B cell (primary cell): ENCODE measurements around the gene ABLIM1. TPM values are rescaled to one million over a fixed set of nuclear protein-coding genes. Genes with fewer than 3 reads are reported as not detected.

Experiments used
- ATAC-seq: fragments of 200-7000 bp; cut with Tn5 transposase; one replicate; pipeline ENCODE4 v1.10.0; 2021; ENCODE audit warnings: low read depth, mild to moderate bottlenecking, moderate number of reproducible peaks, moderate library complexity
- CTCF ChIA-PET: fragments of 350-600 bp; sonication (Branson Sonifier 250); formaldehyde crosslinking; loops from one replicate; lab custom pipeline; 2021; ENCODE audit warnings: antibody characterized with exemption, inconsistent platforms; lab: Charles Lee
- POLR2A ChIA-PET: fragments of 350-600 bp; sonication (Branson Sonifier 250); formaldehyde crosslinking; loops from one replicate; lab custom pipeline; 2021; ENCODE audit warnings: antibody characterized with exemption; lab: Charles Lee
- DNase-seq: peaks from one replicate; pipeline ENCODE4 v3.0.0; 2013
- H2AFZ ChIP-seq: 2 replicates; pipeline ENCODE4 v1.6.1; 2012; ENCODE audit warnings: mild to moderate bottlenecking, low read depth, low read length; ENCODE audit not compliant: insufficient read depth, poor library complexity, severe bottlenecking
- H3K27ac ChIP-seq, 2 donors: 1 replicate in 1 of 2; 2 replicates in 1 of 2; pipeline ENCODE4 v1.5.1; 2012 to 2013; ENCODE audit warnings: low read length in 2 of 2, mild to moderate bottlenecking in 2 of 2, moderate library complexity in 1 of 2
- H3K27me3 ChIP-seq, 4 experiments: fragments of 200-600 bp in 1 of 4; sonication (generic) in 1 of 4; replicated peaks in 1 of 4; 1 replicate in 2 of 4; 2 replicates in 2 of 4; pipeline versions ENCODE4 v1.6.1 to v1.7.0; 2013 to 2016; ENCODE audit warnings: low read length in 3 of 4, mild to moderate bottlenecking in 2 of 4, mixed read lengths in 1 of 4, moderate library complexity in 1 of 4; ENCODE audit not compliant: insufficient read depth in 4 of 4, control insufficient read depth in 3 of 4; ENCODE audit errors: control extremely low read depth in 1 of 4
- H3K36me3 ChIP-seq, 2 experiments: replicated peaks in 1 of 2; 1 replicate in 1 of 2; 2 replicates in 1 of 2; pipeline versions ENCODE4 v1.6.1 to v1.7.1; 2013; ENCODE audit warnings: low read length in 1 of 2; ENCODE audit not compliant: insufficient read depth in 2 of 2, control insufficient read depth in 1 of 2; ENCODE audit errors: control extremely low read depth in 1 of 2, extremely low read depth in 1 of 2
- H3K4me1 ChIP-seq, 2 donors: fragments of 200-600 bp in 1 of 2; sonication (generic) in 1 of 2; 1 replicate in 1 of 2; 2 replicates in 1 of 2; pipeline versions ENCODE4 v1.5.1 to v1.6.1; 2013 to 2017; ENCODE audit warnings: low read length in 2 of 2; ENCODE audit not compliant: control insufficient read depth in 2 of 2, insufficient read depth in 2 of 2
- H3K4me2 ChIP-seq: replicated peaks from 2 replicates; pipeline ENCODE3; 2012; ENCODE audit warnings: mild to moderate bottlenecking, low read depth, low read length; ENCODE audit not compliant: poor library complexity, severe bottlenecking
- H3K4me3 ChIP-seq, 5 experiments: fragments of 200-600 bp in 1 of 5; sonication (generic) in 1 of 5; 1 replicate in 3 of 5; 2 replicates in 2 of 5; pipeline versions ENCODE4 v1.5.1 to v1.7.0; 2011 to 2016; ENCODE audit warnings: low read length in 4 of 5, mild to moderate bottlenecking in 4 of 5, low read depth in 2 of 5, control low read depth in 1 of 5, moderate library complexity in 1 of 5; ENCODE audit not compliant: insufficient read depth in 1 of 5; ENCODE audit errors: control extremely low read depth in 1 of 5, extremely low read depth in 1 of 5
- H3K79me2 ChIP-seq: fragments of 200-600 bp; sonication (generic); one replicate; pipeline ENCODE4 v1.6.0; 2016; ENCODE audit warnings: low read length; ENCODE audit not compliant: control insufficient read depth, insufficient read depth
- H3K9ac ChIP-seq: fragments of 200-600 bp; sonication (generic); 2 replicates; pipeline ENCODE4 v1.6.1; 2017; ENCODE audit warnings: mild to moderate bottlenecking, low read length, moderate library complexity
- H3K9me3 ChIP-seq, 3 donors: one replicate each; pipeline versions ENCODE4 v1.6.1 to v1.7.1; 2013; ENCODE audit warnings: low read length in 2 of 3; ENCODE audit not compliant: control insufficient read depth in 2 of 3, insufficient read depth in 1 of 3; ENCODE audit errors: control extremely low read depth in 1 of 3
- H4K20me1 ChIP-seq: 2 replicates; pipeline ENCODE4 v1.6.0; 2012; ENCODE audit warnings: mild to moderate bottlenecking, low read length; ENCODE audit not compliant: insufficient read depth, control insufficient read depth, poor library complexity, severe bottlenecking
- H3K27ac Mint-ChIP-seq: one replicate; pipeline ENCODE4 v1.8.0; 2021; ENCODE audit warnings: mixed read lengths
- H3K27me3 Mint-ChIP-seq: one replicate; pipeline ENCODE4 v1.8.0; 2021; ENCODE audit warnings: mixed read lengths
- H3K4me1 Mint-ChIP-seq: one replicate; pipeline ENCODE4 v1.8.0; 2021; ENCODE audit warnings: mixed read lengths
- H3K4me3 Mint-ChIP-seq: one replicate; pipeline ENCODE4 v1.8.0; 2021; ENCODE audit warnings: mixed read lengths
- H3K9me3 Mint-ChIP-seq: one replicate; pipeline ENCODE4 v1.8.0; 2022; ENCODE audit warnings: mixed read lengths; ENCODE audit not compliant: insufficient read depth
- EZH2 ChIP-seq: IDR thresholded peaks from 2 replicates; pipeline ENCODE4 v1.6.1; 2012; ENCODE audit warnings: borderline replicate concordance, low read depth, mild to moderate bottlenecking, moderate library complexity, low read length; ENCODE audit not compliant: insufficient read depth, poor library complexity, severe bottlenecking
- WGBS: methylation state at CpG from one replicate; pipeline ENCODE4 v1.1.5; 2013; ENCODE audit warnings: missing lambda C conversion rate; ENCODE audit not compliant: insufficient coverage; 5-methylcytosine and 5-hydroxymethylcytosine counted together
- intact Hi-C: fragments of 100-400 bp; cut with micrococcal nuclease; formaldehyde crosslinking; loops from one replicate; pipeline ENCODE4 v1.10.0; 2022
- polyA plus RNA-seq: library from polyadenylated mRNA; depleted of rRNA; stranded (reverse); fragments of >200 nt; gene quantifications from 2 replicates; pipeline ENCODE4 v1.2.3, GENCODE V29; 2012
- total RNA-seq, 2 donors: library from RNA; stranded (reverse); fragments of 120-200 nt in 1 of 2; gene quantifications; 1 replicate in 1 of 2; 2 replicates in 1 of 2; pipeline versions ENCODE4 v1.2.3 to v1.2.4, GENCODE V29; 2013 to 2022
- TF ChIP-seq, protein P1 (sequence below): fragments of 200-600 bp; IDR thresholded peaks from one replicate; pipeline ENCODE4 v1.8.0; 2022; ENCODE audit warnings: antibody characterized with exemption, mild to moderate bottlenecking

ABLIM1 gene
- total and polyA plus RNA-seq, 2 donors (not counting 1 experiment from before 2014, with no cell fraction given): 55.6 to 148 TPM

DNA sequence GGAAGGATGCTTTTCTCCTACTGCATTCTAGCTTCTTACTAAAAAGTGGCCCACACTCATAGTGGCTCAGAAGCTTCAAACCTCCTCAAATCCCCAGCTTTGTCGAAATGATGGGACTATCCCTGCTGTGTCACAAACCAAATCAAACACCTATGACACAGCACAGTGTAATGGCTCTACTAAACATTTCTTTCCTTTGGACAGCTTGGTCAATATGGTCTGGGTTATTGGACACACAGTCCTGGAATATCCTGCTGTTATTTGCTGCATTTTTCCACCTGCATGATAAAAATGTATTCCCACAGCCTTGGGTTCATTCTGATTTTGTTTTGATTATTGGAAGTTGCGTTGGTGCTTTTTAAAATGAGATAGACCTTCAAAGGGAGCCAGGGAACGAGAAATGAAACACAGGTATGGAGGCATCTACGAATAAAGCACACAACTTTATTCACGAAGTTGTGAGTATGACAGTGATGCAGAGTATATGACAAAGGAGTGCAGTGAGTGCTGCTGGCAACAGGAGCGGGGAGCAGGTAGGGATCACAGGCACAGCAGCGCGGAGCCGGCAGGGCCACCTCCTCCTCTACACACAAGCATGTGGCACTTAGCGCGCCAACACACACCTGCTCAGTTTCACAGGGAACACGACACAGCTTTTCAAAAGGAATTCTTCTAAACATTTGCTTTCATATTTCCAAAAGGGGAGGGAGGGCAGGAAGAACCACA, 227.2 kb downstream of the ABLIM1 start:
- Histone ChIP-seq H3K27me3 (no peaks in the 10 kb centered on the region), H3K4me2 (no peak overlapping the region), H2AFZ (no peak overlapping the region), H3K36me3 (peaks cover 7 to 43% of the 10 kb centered on the region in 2 experiments), H4K20me1 (no peaks in the 10 kb centered on the region), H3K9me3 (peaks cover 0 to 2% (median 0%) of the 10 kb centered on the region in 3 donors), H3K79me2 (no peaks in the 10 kb centered on the region), H3K4me1 (no peaks in the 10 kb centered on the region), H3K9ac (no peak overlapping the region), H3K27ac (no peak overlapping the region), H3K4me3 (no peak overlapping the region)
- Mint-ChIP-seq H3K27ac (no peak overlapping the region), H3K4me1 (no peaks in the 10 kb centered on the region), H3K4me3 (no peak overlapping the region), H3K9me3 (no peaks in the 10 kb centered on the region), H3K27me3 (no peaks in the 10 kb centered on the region)
- ChIA-PET CTCF (interaction anchor here (1.4 kb wide), 1 partner anchor 8 kb away, joined by 4 read pairs; no protein-coding TSS in a partner anchor), POLR2A (no interaction called here)
- ATAC-seq (no peak), DNase-seq (no peak)
- 96% methylated on average over 6 of the region's 12 CpGs for WGBS
- TF ChIP-seq EZH2: no peak
- TF ChIP-seq, protein P1, sequence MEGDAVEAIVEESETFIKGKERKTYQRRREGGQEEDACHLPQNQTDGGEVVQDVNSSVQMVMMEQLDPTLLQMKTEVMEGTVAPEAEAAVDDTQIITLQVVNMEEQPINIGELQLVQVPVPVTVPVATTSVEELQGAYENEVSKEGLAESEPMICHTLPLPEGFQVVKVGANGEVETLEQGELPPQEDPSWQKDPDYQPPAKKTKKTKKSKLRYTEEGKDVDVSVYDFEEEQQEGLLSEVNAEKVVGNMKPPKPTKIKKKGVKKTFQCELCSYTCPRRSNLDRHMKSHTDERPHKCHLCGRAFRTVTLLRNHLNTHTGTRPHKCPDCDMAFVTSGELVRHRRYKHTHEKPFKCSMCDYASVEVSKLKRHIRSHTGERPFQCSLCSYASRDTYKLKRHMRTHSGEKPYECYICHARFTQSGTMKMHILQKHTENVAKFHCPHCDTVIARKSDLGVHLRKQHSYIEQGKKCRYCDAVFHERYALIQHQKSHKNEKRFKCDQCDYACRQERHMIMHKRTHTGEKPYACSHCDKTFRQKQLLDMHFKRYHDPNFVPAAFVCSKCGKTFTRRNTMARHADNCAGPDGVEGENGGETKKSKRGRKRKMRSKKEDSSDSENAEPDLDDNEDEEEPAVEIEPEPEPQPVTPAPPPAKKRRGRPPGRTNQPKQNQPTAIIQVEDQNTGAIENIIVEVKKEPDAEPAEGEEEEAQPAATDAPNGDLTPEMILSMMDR: no peak
- intact Hi-C loops: loop anchor here (10.0 kb wide), 1 partner anchor 126 kb away; no protein-coding TSS in a partner anchor
